Skeletal muscle satellite cell (primary cell): ENCODE measurements around the gene FAM131B.

Experiments used
- H3K27me3 ChIP-seq: 2 replicates; pipeline ENCODE4 v1.7.0; 2013; ENCODE audit warnings: low read length; ENCODE audit not compliant: control insufficient read depth, insufficient read depth
- H3K36me3 ChIP-seq: 2 replicates; pipeline ENCODE4 v1.7.0; 2013; ENCODE audit warnings: mild to moderate bottlenecking, control low read depth, low read length; ENCODE audit not compliant: insufficient read depth
- H3K4me1 ChIP-seq: 2 replicates; pipeline ENCODE4 v1.7.0; 2013; ENCODE audit warnings: low read length; ENCODE audit not compliant: control insufficient read depth, insufficient read depth
- H3K4me2 ChIP-seq: 2 replicates; pipeline ENCODE4 v1.7.0; 2013; ENCODE audit warnings: mild to moderate bottlenecking, low read length
- H3K4me3 ChIP-seq: 2 replicates; pipeline ENCODE4 v1.7.0; 2013; ENCODE audit warnings: low read length
- H3K9ac ChIP-seq: 2 replicates; pipeline ENCODE4 v1.7.0; 2013; ENCODE audit warnings: mild to moderate bottlenecking, low read depth, low read length, moderate library complexity
- H3K9me3 ChIP-seq: replicated peaks from 2 replicates; pipeline ENCODE4 v1.7.0; 2013; ENCODE audit warnings: mild to moderate bottlenecking, control low read depth, low read length

Gene FAM131B

DNA sequence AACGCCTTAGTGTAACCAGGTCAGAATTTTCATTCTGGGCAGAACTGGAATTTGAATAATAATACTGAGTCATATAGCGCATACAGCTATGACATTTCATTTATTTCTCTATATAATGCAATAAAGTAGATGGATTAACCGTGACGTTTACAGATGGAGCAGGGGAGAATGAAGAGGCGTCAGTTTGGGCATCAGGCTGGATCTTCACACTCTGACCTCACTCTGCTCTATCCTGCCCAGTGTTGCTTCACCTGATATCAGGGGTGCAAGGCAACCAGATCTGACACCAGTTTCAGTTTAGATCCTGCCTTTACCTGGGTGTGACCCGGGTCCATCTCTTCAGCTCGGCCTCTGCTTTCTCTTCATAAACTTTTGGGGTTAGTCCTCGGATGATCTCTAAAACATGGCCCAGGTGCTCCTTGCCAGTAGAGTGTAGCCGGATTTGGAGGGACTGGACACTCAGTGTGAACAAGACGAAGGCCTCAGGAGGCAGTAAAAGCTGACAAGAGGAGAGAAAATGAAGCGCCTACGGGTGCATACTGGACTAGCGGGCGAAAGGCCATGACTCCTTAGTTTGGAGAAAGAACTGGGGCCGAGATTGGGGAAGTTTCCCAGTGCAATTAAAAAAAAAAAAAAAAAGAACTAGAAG lies 17.2 kb upstream of the FAM131B start:
- Histone ChIP-seq H3K9ac (peak overlapping the region; percentile 99), H3K4me2 (peak overlapping the region; percentile 95), H3K36me3 (peaks cover 29% of the 10 kb centered on the region), H3K9me3 (no peaks in the 10 kb centered on the region), H3K4me1 (peaks cover 50% of the 10 kb centered on the region), H3K4me3 (peak overlapping the region; percentile 93), H3K27me3 (no peaks in the 10 kb centered on the region)

DNA sequence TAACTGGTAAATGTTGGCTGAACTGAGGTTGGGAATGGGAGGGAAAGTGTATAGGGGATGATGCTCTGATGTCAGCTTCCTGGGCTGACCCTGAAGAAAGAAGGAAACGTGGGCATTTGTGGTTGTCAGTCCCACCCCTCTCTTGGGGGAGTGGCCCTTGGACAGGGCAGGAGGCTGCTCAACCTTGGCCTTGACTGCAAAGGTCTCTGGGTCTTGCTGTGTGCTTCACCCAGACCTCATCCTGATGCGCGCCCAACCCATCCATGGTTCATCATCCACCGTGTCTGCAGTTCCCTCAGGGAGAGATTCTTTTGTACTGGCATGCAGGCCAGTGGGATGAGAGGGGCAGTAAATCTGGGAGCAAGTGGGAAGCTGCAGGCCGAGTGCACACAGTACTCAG lies 13.9 kb upstream of the FAM131B start:
- H3K4me3 ChIP-seq = no peak overlapping the region
- H3K4me2 ChIP-seq = no peak overlapping the region
- no peak overlapping the region for H3K9ac ChIP-seq
- no peaks in the 10 kb centered on the region for H3K9me3 ChIP-seq
- peaks cover 43% of the 10 kb centered on the region for H3K4me1 ChIP-seq
- no peaks in the 10 kb centered on the region for H3K27me3 ChIP-seq
- no peaks in the 10 kb centered on the region for H3K36me3 ChIP-seq

GRCh38 chr7:143375298-143376034 lies 13.0 kb upstream of the FAM131B start:
- no peaks in the 10 kb centered on the region for H3K36me3 ChIP-seq
- peak overlapping the region; percentile 15 for H3K9ac ChIP-seq
- H3K4me1 ChIP-seq = peaks cover 43% of the 10 kb centered on the region
- no peaks in the 10 kb centered on the region for H3K9me3 ChIP-seq
- H3K4me2 ChIP-seq = peak overlapping the region; percentile 18
- H3K4me3 ChIP-seq = peak overlapping the region; percentile 4
- no peaks in the 10 kb centered on the region for H3K27me3 ChIP-seq

GRCh38 chr7:143374561-143374960 lies 12.0 kb upstream of the FAM131B start:
- Histone ChIP-seq H3K4me2 (no peak overlapping the region), H3K27me3 (no peaks in the 10 kb centered on the region), H3K9ac (no peak overlapping the region), H3K9me3 (no peaks in the 10 kb centered on the region), H3K4me3 (no peak overlapping the region), H3K4me1 (peaks cover 38% of the 10 kb centered on the region), H3K36me3 (no peaks in the 10 kb centered on the region)

DNA sequence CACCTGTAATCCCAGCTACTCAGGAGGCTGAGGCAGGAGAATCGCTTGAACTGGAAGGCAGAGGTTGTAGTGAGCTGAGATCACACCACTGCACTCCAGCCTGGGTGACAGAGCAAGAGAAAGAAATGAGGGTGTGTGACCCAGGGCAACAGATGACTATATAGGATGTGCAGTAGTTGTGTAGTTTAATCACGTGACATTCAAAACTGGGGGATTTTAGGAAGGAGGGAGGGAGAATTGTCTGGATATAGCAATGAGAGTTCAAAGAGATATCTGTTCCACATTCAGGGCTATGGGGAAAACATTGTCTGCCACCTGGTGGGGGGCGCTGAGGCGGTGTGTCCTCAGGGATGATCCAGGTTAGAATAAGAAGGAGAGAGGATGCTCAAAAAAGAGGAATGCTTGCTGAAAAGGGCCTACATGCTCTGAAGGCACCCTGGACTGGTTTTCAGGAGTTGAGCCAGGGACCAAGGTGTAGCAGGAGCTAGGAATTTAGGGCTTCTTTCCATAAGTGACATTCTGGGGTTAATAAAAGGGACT lies 10.8 kb upstream of the FAM131B start:
- H3K4me2 ChIP-seq = no peak overlapping the region
- H3K36me3 ChIP-seq = no peaks in the 10 kb centered on the region
- no peaks in the 10 kb centered on the region for H3K27me3 ChIP-seq
- no peak overlapping the region for H3K4me3 ChIP-seq
- H3K4me1 ChIP-seq = peaks cover 32% of the 10 kb centered on the region
- H3K9me3 ChIP-seq = no peaks in the 10 kb centered on the region
- H3K9ac ChIP-seq = no peak overlapping the region

GRCh38 chr7:143372070-143372469 lies 9.6 kb upstream of the FAM131B start:
- H3K4me3 ChIP-seq = no peak overlapping the region
- H3K4me1 ChIP-seq = peaks cover 38% of the 10 kb centered on the region

DNA sequence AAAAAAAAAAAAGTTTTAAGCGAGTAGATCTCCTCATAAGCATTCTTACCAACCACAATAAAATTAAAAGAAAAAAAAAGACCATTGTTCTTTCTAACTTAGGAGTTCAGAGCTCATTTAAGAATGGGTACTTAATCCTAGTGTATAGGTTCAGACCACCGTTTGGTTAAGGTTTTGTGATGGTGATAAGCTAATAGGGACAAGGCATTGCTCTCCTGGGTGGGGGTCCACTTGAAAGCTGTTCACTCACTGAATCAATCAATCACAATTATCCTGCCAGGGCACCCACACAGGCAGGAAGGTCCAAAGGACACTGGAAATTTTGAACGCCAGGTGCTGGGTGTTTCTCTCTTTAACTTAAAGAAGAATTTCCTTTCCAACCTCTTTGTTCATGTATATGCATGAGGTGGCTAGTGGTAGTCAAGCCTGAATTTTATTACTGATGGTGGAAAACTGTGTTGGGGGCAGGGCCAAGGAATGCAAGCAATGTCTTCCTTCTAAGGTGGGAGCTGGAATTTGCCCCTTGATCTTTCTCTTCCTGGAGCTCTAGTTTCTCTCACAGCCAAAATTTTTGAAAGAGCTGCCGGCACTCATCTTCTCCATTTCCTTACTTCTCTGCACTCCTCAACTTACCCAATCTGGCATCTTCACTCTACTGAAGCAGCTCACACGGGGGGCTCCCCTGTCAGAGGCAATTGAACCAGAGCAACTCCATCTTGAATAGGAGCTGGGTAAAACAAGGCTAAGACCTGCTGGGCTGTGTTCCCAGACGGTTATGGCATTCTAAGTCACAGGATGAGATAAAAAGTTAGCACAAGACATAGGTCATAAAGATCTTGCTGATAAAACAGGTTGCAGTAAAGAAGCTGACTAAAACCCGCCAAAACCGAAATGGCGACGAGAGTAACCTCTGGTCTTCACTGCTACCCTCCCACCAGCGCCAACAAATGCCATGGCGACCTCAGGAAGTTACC lies 7.5 kb upstream of the FAM131B start:
- no peak overlapping the region for H3K4me2 ChIP-seq
- H3K4me1 ChIP-seq = peaks cover 23% of the 10 kb centered on the region
- no peak overlapping the region for H3K4me3 ChIP-seq

More at GRCh38 chr7:143372070-143372469, 9.6 kb upstream of the FAM131B start:
- Histone ChIP-seq H3K4me2 (no peak overlapping the region), H3K9me3 (no peaks in the 10 kb centered on the region), H3K36me3 (no peaks in the 10 kb centered on the region), H3K27me3 (peaks cover under 1% of the 10 kb centered on the region), H3K9ac (no peak overlapping the region)

GRCh38 chr7:143368387-143368786 lies 5.9 kb upstream of the FAM131B start:
- Histone ChIP-seq H3K4me2 (no peak overlapping the region), H3K9ac (no peak overlapping the region), H3K9me3 (no peaks in the 10 kb centered on the region), H3K4me3 (no peak overlapping the region), H3K36me3 (no peaks in the 10 kb centered on the region), H3K27me3 (peaks cover 23% of the 10 kb centered on the region), H3K4me1 (peaks cover 18% of the 10 kb centered on the region)

More for the DNA sequence above, 7.5 kb upstream of the FAM131B start:
- Histone ChIP-seq H3K9ac (no peak overlapping the region), H3K36me3 (no peaks in the 10 kb centered on the region), H3K9me3 (no peaks in the 10 kb centered on the region), H3K27me3 (peaks cover 8% of the 10 kb centered on the region)

DNA sequence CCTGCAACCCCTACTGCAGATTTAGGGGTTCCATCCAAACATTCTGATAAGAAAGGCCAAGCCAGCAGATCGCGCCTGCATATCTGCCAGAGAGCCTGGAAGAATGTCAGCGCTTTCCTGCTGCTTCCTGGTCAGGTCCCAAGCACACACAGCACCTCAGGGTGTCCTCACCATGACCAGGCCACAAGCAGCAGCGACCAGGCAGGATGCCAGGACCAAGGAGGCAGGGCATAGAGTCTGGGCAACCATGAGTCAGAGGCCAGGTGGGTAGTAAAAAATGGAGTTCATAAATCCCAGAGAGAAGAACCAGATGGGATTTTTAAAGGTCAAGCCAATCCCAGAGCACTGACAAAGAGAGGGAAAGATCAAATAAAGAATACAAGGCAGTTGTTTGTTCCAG lies 5.5 kb upstream of the FAM131B start:
- no peaks in the 10 kb centered on the region for H3K9me3 ChIP-seq
- peaks cover 18% of the 10 kb centered on the region for H3K4me1 ChIP-seq
- H3K4me2 ChIP-seq = no peak overlapping the region
- H3K27me3 ChIP-seq = peaks cover 27% of the 10 kb centered on the region
- H3K36me3 ChIP-seq = no peaks in the 10 kb centered on the region
- H3K4me3 ChIP-seq = no peak overlapping the region
- H3K9ac ChIP-seq = no peak overlapping the region

- Histone ChIP-seq H3K36me3 (no peaks in the 10 kb centered on the region), H3K9ac (no peak overlapping the region), H3K4me1 (peaks cover 8% of the 10 kb centered on the region), H3K4me3 (peak overlapping the region; percentile 54), H3K9me3 (no peaks in the 10 kb centered on the region), H3K4me2 (peak overlapping the region; percentile 67), H3K27me3 (peaks cover 41% of the 10 kb centered on the region)
Measured at GRCh38 chr7:143363016-143363937, 764 bp upstream of the FAM131B start.
